CD4-positive, alpha-beta T cell (primary cell): ENCODE results near the gene ARHGAP21. TPM values are rescaled to one million over a fixed set of nuclear protein-coding genes. Genes with fewer than 3 reads are reported as not detected.

Experiments used
- ATAC-seq: fragments of 200-7000 bp; cut with Tn5 transposase; one replicate; pipeline ENCODE4 v1.10.0; 2022; ENCODE audit warnings: mild to moderate bottlenecking; ENCODE audit not compliant: poor library complexity
- CTCF ChIA-PET: fragments of 350-600 bp; sonication (Branson Sonifier 250); formaldehyde crosslinking; loops from one replicate; lab custom pipeline; 2021; ENCODE audit warnings: antibody characterized with exemption, inconsistent platforms; lab: Charles Lee
- POLR2A ChIA-PET: fragments of 350-600 bp; sonication (Branson Sonifier 250); formaldehyde crosslinking; loops from one replicate; lab custom pipeline; 2021; ENCODE audit warnings: antibody characterized with exemption, inconsistent platforms; lab: Charles Lee
- DNase-seq, 14 experiments: peaks; one replicate each; pipeline ENCODE4 v3.0.0-alpha.2; 2013 to 2020; ENCODE audit warnings: mixed read lengths in 2 of 14
- H3K27ac ChIP-seq, 2 donors: one replicate each; pipeline versions ENCODE4 v1.5.1 to v1.7.0; 2013; ENCODE audit warnings: low read length in 2 of 2, low read depth in 1 of 2, mild to moderate bottlenecking in 1 of 2
- H3K27me3 ChIP-seq, 2 experiments: 1 replicate in 1 of 2; 2 replicates in 1 of 2; pipeline versions ENCODE4 v1.6.1 to v1.7.0; 2013; ENCODE audit warnings: low read length in 2 of 2, control low read depth in 1 of 2, mild to moderate bottlenecking in 1 of 2, moderate library complexity in 1 of 2; ENCODE audit not compliant: insufficient read depth in 2 of 2, control insufficient read depth in 1 of 2
- H3K36me3 ChIP-seq: one replicate; pipeline ENCODE4 v1.6.1; 2013; ENCODE audit warnings: low read length, control low read depth; ENCODE audit not compliant: insufficient read depth
- H3K4me1 ChIP-seq: one replicate; pipeline ENCODE4 v1.6.1; 2013; ENCODE audit warnings: low read length, control low read depth; ENCODE audit not compliant: insufficient read depth
- H3K4me3 ChIP-seq: one replicate; pipeline ENCODE4 v1.5.1; 2013; ENCODE audit warnings: mild to moderate bottlenecking, low read length, moderate library complexity
- H3K9me3 ChIP-seq, 2 experiments: 1 replicate in 1 of 2; 2 replicates in 1 of 2; pipeline versions ENCODE4 v1.6.1 to v1.7.0; 2013; ENCODE audit warnings: low read length in 2 of 2, mild to moderate bottlenecking in 2 of 2, control low read depth in 1 of 2, moderate library complexity in 1 of 2; ENCODE audit not compliant: control insufficient read depth in 1 of 2, insufficient read depth in 1 of 2
- H3K27ac Mint-ChIP-seq: one replicate; pipeline ENCODE4 v1.8.0; 2020; ENCODE audit warnings: mixed read lengths
- H3K27me3 Mint-ChIP-seq: one replicate; pipeline ENCODE4 v1.8.0; 2021; ENCODE audit warnings: mixed read lengths
- H3K36me3 Mint-ChIP-seq: one replicate; pipeline ENCODE4 v1.8.0; 2021; ENCODE audit warnings: low read depth, mixed read lengths
- H3K4me1 Mint-ChIP-seq: one replicate; pipeline ENCODE4 v1.8.0; 2021; ENCODE audit warnings: low read depth, mixed read lengths
- H3K4me3 Mint-ChIP-seq: one replicate; pipeline ENCODE4 v1.8.0; 2020; ENCODE audit warnings: mild to moderate bottlenecking, mixed read lengths
- H3K9me3 Mint-ChIP-seq: one replicate; pipeline ENCODE4 v1.8.0; 2020; ENCODE audit warnings: mixed read lengths
- intact Hi-C, 2 experiments: fragments of 100-400 bp; cut with DNase I in 1 of 2; cut with micrococcal nuclease in 1 of 2; formaldehyde crosslinking; loops; one replicate each; pipeline versions ENCODE4 v1.15.1 to v1.9.0; 2023 to 2025; cut with DNase I, micrococcal nuclease
- total RNA-seq, 174 experiments: library from RNA in 2 of 174; stranded (reverse) in 2 of 174; gene quantifications; one replicate each; pipeline ENCODE4 v1.2.3 and lab custom pipeline; 2021 to 2026
- TF ChIP-seq, protein P1 (sequence below): fragments of 200-600 bp; IDR thresholded peaks from one replicate; pipeline ENCODE4 v1.8.0; 2022; ENCODE audit warnings: antibody characterized with exemption, mild to moderate bottlenecking

ARHGAP21 gene
- total RNA-seq, 2 experiments from 2014 or later, result 38.4 to 43.4 TPM

DNA sequence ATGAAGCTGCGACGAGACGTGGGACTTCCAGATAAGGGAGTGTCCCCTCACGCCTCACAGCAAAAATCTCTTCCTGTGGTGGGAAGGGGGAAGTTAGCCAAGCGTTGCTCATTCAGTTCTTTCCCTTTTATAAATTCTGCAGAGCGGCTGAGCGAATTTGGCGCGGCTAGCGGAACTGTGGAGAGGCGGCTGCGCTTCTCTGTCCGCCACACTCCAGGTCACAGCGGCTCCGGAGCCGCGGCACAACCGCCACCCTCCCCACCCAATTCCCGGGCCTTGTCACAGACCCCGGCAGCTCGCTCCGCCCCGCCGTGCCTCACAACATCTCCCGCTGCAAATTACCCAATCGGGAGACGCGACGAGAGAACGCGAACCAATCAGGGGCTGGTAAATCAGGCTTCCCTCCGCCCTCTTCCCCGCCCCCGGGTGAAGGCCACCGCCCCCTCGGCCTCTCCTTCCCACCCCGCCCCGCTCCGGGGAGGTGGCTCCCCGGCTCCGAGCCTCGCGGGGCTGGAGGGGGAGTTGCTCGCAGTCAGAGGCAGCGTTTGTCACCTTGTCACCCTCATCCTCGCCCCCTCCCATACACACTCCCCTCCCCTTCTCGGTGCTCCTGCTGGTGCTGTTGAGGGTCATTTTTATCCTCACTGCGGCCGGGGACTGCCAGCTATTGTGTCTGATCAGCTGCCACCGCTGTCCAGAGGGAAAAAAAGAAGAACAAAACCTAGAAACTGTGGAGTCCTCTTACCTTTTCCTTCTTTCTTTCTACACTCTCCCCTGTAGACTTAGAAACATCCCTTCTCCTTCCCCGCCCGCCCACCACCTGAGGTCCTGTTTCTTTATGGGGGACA, 918 bp upstream of the ARHGAP21 start:
- no peaks in the 10 kb centered on the region for H3K36me3 ChIP-seq
- peaks cover 22% of the 10 kb centered on the region for H3K4me1 ChIP-seq
- peak overlapping the region; percentile 92 for H3K4me3 ChIP-seq
- ChIA-PET POLR2A (interaction anchor here (0.5 to 4.3 kb wide), 14 partner anchors 15 to 303 kb away, joined by 3 to 55 read pairs (median 4); partner anchors contain the start of genes ENKUR, PRTFDC1 and THNSL1), CTCF (interaction anchor here (0.6 to 2.1 kb wide), 2 partner anchors 107 to 197 kb away, joined by 3 to 4 read pairs; no protein-coding TSS in a partner anchor)
- no peaks in the 10 kb centered on the region for H3K27me3 ChIP-seq
- H3K9me3 ChIP-seq, result no peaks in the 10 kb centered on the region
- TF ChIP-seq, protein P1, sequence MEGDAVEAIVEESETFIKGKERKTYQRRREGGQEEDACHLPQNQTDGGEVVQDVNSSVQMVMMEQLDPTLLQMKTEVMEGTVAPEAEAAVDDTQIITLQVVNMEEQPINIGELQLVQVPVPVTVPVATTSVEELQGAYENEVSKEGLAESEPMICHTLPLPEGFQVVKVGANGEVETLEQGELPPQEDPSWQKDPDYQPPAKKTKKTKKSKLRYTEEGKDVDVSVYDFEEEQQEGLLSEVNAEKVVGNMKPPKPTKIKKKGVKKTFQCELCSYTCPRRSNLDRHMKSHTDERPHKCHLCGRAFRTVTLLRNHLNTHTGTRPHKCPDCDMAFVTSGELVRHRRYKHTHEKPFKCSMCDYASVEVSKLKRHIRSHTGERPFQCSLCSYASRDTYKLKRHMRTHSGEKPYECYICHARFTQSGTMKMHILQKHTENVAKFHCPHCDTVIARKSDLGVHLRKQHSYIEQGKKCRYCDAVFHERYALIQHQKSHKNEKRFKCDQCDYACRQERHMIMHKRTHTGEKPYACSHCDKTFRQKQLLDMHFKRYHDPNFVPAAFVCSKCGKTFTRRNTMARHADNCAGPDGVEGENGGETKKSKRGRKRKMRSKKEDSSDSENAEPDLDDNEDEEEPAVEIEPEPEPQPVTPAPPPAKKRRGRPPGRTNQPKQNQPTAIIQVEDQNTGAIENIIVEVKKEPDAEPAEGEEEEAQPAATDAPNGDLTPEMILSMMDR, result peak; percentile 6
- peak; percentile 89 for ATAC-seq
- peak overlapping the region; percentile 47 to 66 for H3K27ac ChIP-seq
- Mint-ChIP-seq H3K4me1 (peaks cover 22% of the 10 kb centered on the region), H3K27ac (peak overlapping the region; percentile 85), H3K4me3 (peak overlapping the region; percentile 97), H3K27me3 (no peaks in the 10 kb centered on the region), H3K9me3 (no peaks in the 10 kb centered on the region), H3K36me3 (peaks cover 6% of the 10 kb centered on the region)
- intact Hi-C loops, result loop anchor here (1.0 to 10.0 kb wide), 8 partner anchors 82 to 1287 kb away; partner anchors contain the start of genes PRTFDC1 (in 2 of the 2), ENKUR (in 1 of the 2), OTUD1 (in 1 of the 2) and THNSL1 (in 1 of the 2)
- DNase-seq, result peak; percentile 87 to 98 (median 94)

DNA sequence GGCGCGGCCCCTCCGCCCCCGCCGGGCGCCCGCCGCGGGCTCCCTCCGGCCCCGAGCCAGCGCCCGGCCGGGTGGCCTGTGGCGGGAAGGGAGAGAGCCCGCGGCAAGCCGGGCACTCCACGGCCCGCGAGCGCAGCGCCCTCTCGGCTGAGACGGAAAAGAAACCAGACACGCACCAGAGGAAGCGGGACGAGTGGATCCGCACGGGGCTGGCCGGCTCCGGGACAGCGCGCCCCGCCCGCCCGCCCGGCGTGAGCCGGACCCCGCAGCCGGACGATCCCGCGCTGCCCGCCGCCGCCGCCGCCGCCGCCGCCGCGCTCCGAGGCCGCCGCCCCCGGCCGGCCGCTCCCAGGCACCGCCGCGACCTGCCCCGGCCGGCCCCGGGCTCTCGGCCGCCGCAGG, 300 bp downstream of the ARHGAP21 start:
- Mint-ChIP-seq H3K4me3 (no peak overlapping the region), H3K36me3 (peaks cover 6% of the 10 kb centered on the region), H3K27me3 (no peaks in the 10 kb centered on the region), H3K4me1 (peaks cover 22% of the 10 kb centered on the region), H3K27ac (no peak overlapping the region), H3K9me3 (no peaks in the 10 kb centered on the region)
- ATAC-seq, result no peak
- peak overlapping the region; percentile 78 for H3K4me3 ChIP-seq
- ChIA-PET CTCF (interaction anchor here (2.1 kb wide), 1 partner anchor 106 kb away, joined by 4 read pairs; no protein-coding TSS in a partner anchor), POLR2A (interaction anchor here (1.0 to 4.3 kb wide), 8 partner anchors 17 to 293 kb away, joined by 3 to 55 read pairs (median 6); partner anchors contain the start of genes ENKUR, PRTFDC1 and THNSL1)
- H3K36me3 ChIP-seq, result no peaks in the 10 kb centered on the region
- no peak overlapping the region for H3K27ac ChIP-seq
- intact Hi-C loops, result loop anchor here (2.0 to 10.0 kb wide), 4 partner anchors 161 to 1286 kb away; partner anchors contain the start of genes ENKUR (in 1 of the 2), OTUD1 (in 1 of the 2), PRTFDC1 (in 1 of the 2) and THNSL1 (in 1 of the 2)
- no peaks in the 10 kb centered on the region for H3K27me3 ChIP-seq
- TF ChIP-seq, protein P1, result no peak
- peaks cover 22% of the 10 kb centered on the region for H3K4me1 ChIP-seq
- H3K9me3 ChIP-seq, result no peaks in the 10 kb centered on the region
- peak in 8 of 14 experiments; percentile 6 to 62 (median 38) for DNase-seq

DNA sequence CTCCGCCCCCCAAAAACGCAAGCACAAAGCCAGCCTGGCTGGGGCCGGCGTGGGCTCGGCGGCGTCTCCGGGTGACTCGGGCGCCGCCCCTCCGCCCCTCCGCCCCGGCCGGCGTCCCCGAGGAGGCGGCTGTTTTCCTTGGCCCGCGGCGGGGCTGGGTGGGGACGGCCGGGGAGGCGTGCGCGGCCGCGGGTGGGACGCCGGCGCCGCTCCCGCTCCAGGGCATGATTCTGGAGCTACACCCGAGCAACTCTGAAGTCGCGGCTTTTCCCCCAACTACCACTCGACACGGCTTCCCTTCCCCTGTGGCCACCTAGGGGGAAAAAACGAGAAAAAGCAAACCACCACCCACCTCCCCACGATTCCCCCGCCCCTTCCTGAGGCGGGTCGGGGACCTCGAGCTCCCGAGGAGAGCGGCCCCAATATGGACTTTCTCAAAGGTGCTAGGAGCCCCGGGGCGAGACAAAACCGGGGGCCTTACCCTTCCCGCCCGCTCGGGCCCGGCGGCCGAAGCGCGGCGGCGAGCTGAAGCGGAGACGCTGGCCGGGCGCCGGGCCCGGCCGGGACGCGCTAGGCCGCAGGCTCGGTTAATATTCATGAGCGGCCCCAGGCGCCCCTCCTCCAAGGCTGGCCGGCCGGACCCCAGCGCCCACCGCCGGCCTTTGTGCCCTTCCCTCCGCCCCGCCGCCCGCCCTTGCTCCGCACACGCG, 856 bp downstream of the ARHGAP21 start:
- no peaks in the 10 kb centered on the region for H3K9me3 ChIP-seq
- Mint-ChIP-seq H3K27me3 (no peaks in the 10 kb centered on the region), H3K27ac (peak overlapping the region; percentile 78), H3K9me3 (no peaks in the 10 kb centered on the region), H3K36me3 (peaks cover 6% of the 10 kb centered on the region), H3K4me3 (peak overlapping the region; percentile 97), H3K4me1 (peaks cover 22% of the 10 kb centered on the region)
- H3K36me3 ChIP-seq, result no peaks in the 10 kb centered on the region
- ChIA-PET CTCF (interaction anchor here (2.1 kb wide), 1 partner anchor 105 kb away, joined by 4 read pairs; no protein-coding TSS in a partner anchor), POLR2A (interaction anchor here (1.0 to 4.3 kb wide), 5 partner anchors 16 to 293 kb away, joined by 3 to 55 read pairs (median 10); partner anchors contain the start of genes ENKUR and THNSL1)
- H3K27ac ChIP-seq, result no peak overlapping the region
- intact Hi-C loops, result loop anchor here (2.0 to 10.0 kb wide), 4 partner anchors 162 to 1286 kb away; partner anchors contain the start of genes ENKUR (in 1 of the 2), OTUD1 (in 1 of the 2), PRTFDC1 (in 1 of the 2) and THNSL1 (in 1 of the 2)
- peak; percentile 16 for ATAC-seq
- peak; percentile 13 to 77 (median 38) for DNase-seq
- H3K4me3 ChIP-seq, result peak overlapping the region; percentile 78
- TF ChIP-seq, protein P1, result no peak
- H3K4me1 ChIP-seq, result peaks cover 22% of the 10 kb centered on the region
- H3K27me3 ChIP-seq, result no peaks in the 10 kb centered on the region
